SK-N-SH (cell line): Measurements from ENCODE around the gene TTC22. TPM values are rescaled to one million over a fixed set of nuclear protein-coding genes. Genes with fewer than 3 reads are reported as not detected.

Experiments used
- CTCF ChIA-PET: fragments of 300-600, 350-600 bp; formaldehyde crosslinking; extraction: SDS; loops from one replicate; lab custom pipeline; 2021; lab: Yijun Ruan, JAX
- POLR2A ChIA-PET: fragments of 350-600 bp; sonication (Branson Sonifier 250); formaldehyde crosslinking; extraction: SDS; loops from one replicate; lab custom pipeline; 2020; ENCODE audit warnings: antibody characterized with exemption, inconsistent platforms; lab: Yijun Ruan, JAX
- DNase-seq: peaks from one replicate; pipeline ENCODE4 v3.0.0; 2012
- H2AFZ ChIP-seq: fragments of 200-600 bp; sonication (generic); 2 replicates; pipeline ENCODE4 v1.8.1; 2016; ENCODE audit warnings: antibody characterized with exemption, mild to moderate bottlenecking, low read depth
- H3F3A ChIP-seq: fragments of 200-600 bp; sonication (generic); replicated peaks from 2 replicates; pipeline ENCODE3; 2016; ENCODE audit warnings: antibody characterized with exemption, mild to moderate bottlenecking; ENCODE audit not compliant: insufficient read depth
- H3K27ac ChIP-seq, 2 experiments: fragments of 200-500 bp in 1 of 2; fragments of 200-600 bp in 1 of 2; sonication (Bioruptor generic) in 1 of 2; sonication (generic), shearing (Covaris generic) in 1 of 2; 2 replicates each; pipeline versions ENCODE4 v1.5.1 to v1.6.1; 2014 to 2016; ENCODE audit warnings: low read depth in 2 of 2, inconsistent platforms in 1 of 2, low read length in 1 of 2, mild to moderate bottlenecking in 1 of 2, mixed read lengths in 1 of 2
- H3K27me3 ChIP-seq: fragments of 200-600 bp; sonication (generic), shearing (Covaris generic); 2 replicates; pipeline ENCODE4 v1.6.1; 2016; ENCODE audit warnings: mixed run types; ENCODE audit not compliant: insufficient read depth
- H3K36me3 ChIP-seq, 2 experiments: fragments of 200-500 bp in 1 of 2; fragments of 200-600 bp in 1 of 2; sonication (Bioruptor generic) in 1 of 2; sonication (generic) in 1 of 2; replicated peaks in 1 of 2; 2 replicates each; pipeline versions ENCODE3 to v1.5.1; 2014 to 2016; ENCODE audit warnings: low read length in 1 of 2, mild to moderate bottlenecking in 1 of 2; ENCODE audit not compliant: insufficient read depth in 2 of 2, control insufficient read depth in 1 of 2
- H3K4me1 ChIP-seq, 2 experiments: fragments of 200-500 bp in 1 of 2; fragments of 200-600 bp in 1 of 2; sonication (Bioruptor generic) in 1 of 2; sonication (generic), shearing (Covaris generic) in 1 of 2; 2 replicates each; pipeline versions ENCODE4 v1.5.1 to v1.6.1; 2014 to 2016; ENCODE audit warnings: low read depth in 1 of 2, low read length in 1 of 2, mixed run types in 1 of 2; ENCODE audit not compliant: insufficient read depth in 2 of 2, control insufficient read depth in 1 of 2
- H3K4me2 ChIP-seq: fragments of 200-600 bp; sonication (generic), shearing (Covaris generic); 2 replicates; pipeline ENCODE4 v1.6.1; 2017; ENCODE audit warnings: mixed run types
- H3K4me3 ChIP-seq, 2 experiments: fragments of 200-500 bp in 1 of 2; fragments of 200-600 bp in 1 of 2; sonication (Bioruptor generic) in 1 of 2; sonication (generic), shearing (Covaris generic) in 1 of 2; 2 replicates each; pipeline versions ENCODE4 v1.5.1 to v1.8.1; 2014 to 2016; ENCODE audit warnings: low read depth in 2 of 2, inconsistent platforms in 1 of 2, low read length in 1 of 2, mild to moderate bottlenecking in 1 of 2, mixed read lengths in 1 of 2, moderate library complexity in 1 of 2
- H3K79me2 ChIP-seq: fragments of 200-600 bp; sonication (generic); 2 replicates; pipeline ENCODE4 v1.8.1; 2017; ENCODE audit warnings: mild to moderate bottlenecking; ENCODE audit not compliant: insufficient read depth
- H3K9ac ChIP-seq: fragments of 200-600 bp; sonication (generic); 2 replicates; pipeline ENCODE4 v1.6.1; 2017; ENCODE audit warnings: mixed run types
- H3K9me2 ChIP-seq: fragments of 200-600 bp; sonication (generic); 2 replicates; pipeline ENCODE4 v1.6.1; 2017; ENCODE audit warnings: mixed run types
- H3K9me3 ChIP-seq: fragments of 200-600 bp; sonication (generic); 2 replicates; pipeline ENCODE4 v1.6.1; 2017; ENCODE audit warnings: mixed run types, mild to moderate bottlenecking, moderate library complexity
- H4K20me1 ChIP-seq: fragments of 200-600 bp; sonication (generic); 2 replicates; pipeline ENCODE4 v1.6.1; 2017; ENCODE audit warnings: mild to moderate bottlenecking, mixed run types; ENCODE audit not compliant: insufficient read depth
- CHD2 ChIP-seq: fragments of 150-350 bp; IDR thresholded peaks from 2 replicates; pipeline ENCODE4 v1.6.1; 2018; ENCODE audit warnings: low read length; ENCODE audit not compliant: partially characterized antibody
- EZH2phosphoT487 ChIP-seq: fragments of 200-600 bp; sonication (generic); IDR thresholded peaks from 2 replicates; pipeline ENCODE4 v1.6.1; 2017; ENCODE audit warnings: low read depth, mixed run types, mild to moderate bottlenecking, antibody characterized with exemption, moderate library complexity, borderline replicate concordance
- FOSL2 ChIP-seq: IDR thresholded peaks from 2 replicates; pipeline ENCODE4 v1.4.0; 2012; ENCODE audit warnings: low read depth, mild to moderate bottlenecking, moderate library complexity, borderline replicate concordance
- FOXJ3 ChIP-seq: sonication (generic); formaldehyde crosslinking; IDR thresholded peaks from 2 replicates; pipeline ENCODE4 v1.5.1; 2020; ENCODE audit warnings: mild to moderate bottlenecking, missing genetic modification reagents
- FOXM1 ChIP-seq: IDR thresholded peaks from 2 replicates; pipeline ENCODE4 v1.4.0; 2012; ENCODE audit warnings: low read depth, mild to moderate bottlenecking
- GABPA ChIP-seq: IDR thresholded peaks from 2 replicates; pipeline ENCODE4 v1.4.0; 2012; ENCODE audit warnings: low read depth, mild to moderate bottlenecking
- GATA2 ChIP-seq: sonication (generic); formaldehyde crosslinking; IDR thresholded peaks from 2 replicates; pipeline ENCODE4 v1.5.0; 2020; ENCODE audit warnings: mild to moderate bottlenecking, missing genetic modification reagents
- MEF2A ChIP-seq: IDR thresholded peaks from 2 replicates; pipeline ENCODE4 v1.4.0; 2012; ENCODE audit warnings: low read depth, borderline replicate concordance
- NFIC ChIP-seq: IDR thresholded peaks from 2 replicates; pipeline ENCODE4 v1.4.0; 2012; ENCODE audit warnings: borderline replicate concordance
- NRF1 ChIP-seq: IDR thresholded peaks from 2 replicates; pipeline ENCODE4 v1.6.1; 2012; ENCODE audit warnings: low read depth, mild to moderate bottlenecking, low read length
- POLR2AphosphoS5 ChIP-seq: IDR thresholded peaks from 2 replicates; pipeline ENCODE4 v1.6.1; 2012; ENCODE audit warnings: low read depth, low read length
- RFX5 ChIP-seq: IDR thresholded peaks from 2 replicates; pipeline ENCODE4 v1.6.1; 2012; ENCODE audit warnings: mild to moderate bottlenecking, improper control_type of control experiment, low read length
- RXRA ChIP-seq: IDR thresholded peaks from 2 replicates; pipeline ENCODE4 v1.4.0; 2012; ENCODE audit warnings: low read depth, mild to moderate bottlenecking, borderline replicate concordance
- SIN3A ChIP-seq: IDR thresholded peaks from 2 replicates; pipeline ENCODE4 v1.6.1; 2012; ENCODE audit warnings: low read depth, mild to moderate bottlenecking, low read length, moderate library complexity, borderline replicate concordance
- TCF12 ChIP-seq: IDR thresholded peaks from 2 replicates; pipeline ENCODE4 v1.4.0; 2012
- TEAD4 ChIP-seq: IDR thresholded peaks from 2 replicates; pipeline ENCODE4 v1.4.0; 2012; ENCODE audit warnings: mild to moderate bottlenecking, borderline replicate concordance; ENCODE audit not compliant: insufficient read depth
- YY1 ChIP-seq: IDR thresholded peaks from 2 replicates; pipeline ENCODE4 v1.4.0; 2012; ENCODE audit warnings: low read depth, mild to moderate bottlenecking
- whole genome bisulfite sequencing: methylation state at CpG from one replicate; pipeline ENCODE4 v1.1.6; 2017; ENCODE audit warnings: low lambda C conversion rate; 5-methylcytosine and 5-hydroxymethylcytosine counted together
- polyA plus RNA-seq, 3 experiments: library from polyadenylated mRNA; depleted of rRNA; stranded (reverse); fragments of >200 nt; gene quantifications; 2 replicates each; pipeline ENCODE4 v1.2.3, GENCODE V29; 2012
- TF ChIP-seq, protein P1 (sequence below): IDR thresholded peaks from 2 replicates; pipeline ENCODE4 v1.4.0; 2012; ENCODE audit warnings: low read depth
- TF ChIP-seq, protein P2 (sequence below): IDR thresholded peaks from 2 replicates; pipeline ENCODE4 v1.4.0; 2012; ENCODE audit warnings: low read depth, borderline replicate concordance
- TF ChIP-seq, protein P3 (sequence below): fragments of 150-350 bp; IDR thresholded peaks from 2 replicates; pipeline ENCODE4 v1.6.1; 2016; ENCODE audit warnings: mild to moderate bottlenecking, low read depth, low read length

Gene TTC22
- polyA plus RNA-seq, 1 of the 3 experiments (the other 2 are of a cell fraction), result not detected

DNA sequence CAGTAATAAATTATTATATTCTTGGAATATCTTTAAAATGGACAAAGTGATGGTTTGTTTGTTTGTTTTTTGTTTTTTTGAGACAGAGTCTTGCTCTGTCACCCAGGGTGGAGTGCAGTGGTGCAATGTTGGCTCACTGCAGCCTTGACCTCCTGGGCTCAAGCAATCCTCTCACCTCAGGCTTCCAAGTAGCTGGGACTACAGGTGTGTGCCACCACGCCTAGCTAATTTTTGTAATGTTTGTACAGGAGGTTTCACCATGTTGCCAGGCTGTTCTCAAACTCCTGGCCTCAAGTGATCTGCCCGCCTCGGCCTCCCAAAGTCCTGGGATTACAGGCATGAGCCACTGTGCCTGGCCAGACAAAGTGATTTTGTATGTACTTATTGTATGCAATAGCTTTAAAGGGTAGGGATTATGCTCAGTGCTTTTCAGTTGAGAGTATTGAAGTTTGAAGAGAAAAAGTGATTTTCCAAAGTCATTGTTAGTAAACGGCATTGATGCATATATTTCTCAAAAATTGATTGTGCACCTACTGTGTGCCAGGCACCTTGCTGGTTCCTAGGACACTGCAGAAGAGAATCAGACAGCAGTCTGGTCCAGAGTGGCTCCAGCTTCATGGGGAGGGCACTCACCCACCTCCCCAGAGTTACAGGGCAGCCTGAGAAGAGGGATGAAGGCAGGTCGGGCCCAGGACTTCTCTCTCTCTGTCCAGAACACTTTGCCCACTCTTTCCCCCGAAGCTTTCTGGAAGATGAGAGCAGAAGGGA, 34.2 kb upstream of the TTC22 start:
- Histone ChIP-seq H3K4me2 (no peak overlapping the region), H3K9me3 (peaks cover 12% of the 10 kb centered on the region; the same call in 1 of the 2 replicates), H3K79me2 (no peaks in the 10 kb centered on the region), H3K27ac (no peak overlapping the region), H3K9ac (no peak overlapping the region), H3K4me1 (no peaks in the 10 kb centered on the region), H2AFZ (no peak overlapping the region), H3K9me2 (no peaks in the 10 kb centered on the region), H3F3A (no peaks in the 10 kb centered on the region), H3K36me3 (no peaks in the 10 kb centered on the region), H3K27me3 (no peaks in the 10 kb centered on the region), H4K20me1 (no peaks in the 10 kb centered on the region), H3K4me3 (no peak overlapping the region)
- ChIA-PET POLR2A (no interaction called here), CTCF (no interaction called here)
- WGBS, result 68% methylated on average over 6 of the region's 6 CpGs
- TF ChIP-seq NRF1, result no peak
- no peak for TF ChIP-seq RXRA
- no peak for TF ChIP-seq EZH2phosphoT487
- TF ChIP-seq GABPA, result no peak
- no peak for DNase-seq

DNA sequence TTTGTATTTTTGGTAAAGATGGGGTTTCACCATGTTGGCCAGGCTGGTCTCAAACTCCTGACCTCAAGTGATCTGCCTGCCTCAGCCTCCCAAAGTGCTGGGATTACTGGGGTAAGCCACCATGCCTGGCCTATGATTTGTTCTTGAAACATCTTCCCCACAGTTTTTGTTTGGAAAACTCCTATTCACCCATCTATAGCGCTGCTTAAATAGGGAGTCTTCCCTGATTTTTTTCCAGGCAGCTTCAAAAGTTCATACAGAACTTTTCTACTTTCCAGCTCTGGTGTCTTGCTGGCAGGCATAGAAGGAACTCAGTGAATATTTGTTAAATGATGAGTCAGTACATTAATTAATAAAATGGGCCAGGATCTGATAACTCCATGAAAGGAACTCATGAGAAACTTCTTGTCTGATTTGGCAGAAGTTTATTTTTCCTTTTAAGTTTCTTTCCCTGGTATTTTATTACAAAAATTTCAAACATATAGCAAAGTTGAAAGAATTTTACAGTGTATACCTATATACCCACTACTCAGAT, 33.0 kb upstream of the TTC22 start:
- WGBS, result 89% methylated on average over 1 of the region's 1 CpG
- Histone ChIP-seq H3F3A (no peaks in the 10 kb centered on the region), H3K9ac (no peak overlapping the region), H2AFZ (no peak overlapping the region), H3K79me2 (no peaks in the 10 kb centered on the region), H3K4me2 (no peak overlapping the region), H3K4me1 (no peaks in the 10 kb centered on the region), H3K27me3 (no peaks in the 10 kb centered on the region), H3K9me2 (no peaks in the 10 kb centered on the region), H3K36me3 (no peaks in the 10 kb centered on the region), H4K20me1 (no peaks in the 10 kb centered on the region), H3K9me3 (peaks cover 12% of the 10 kb centered on the region; the same call in 1 of the 2 replicates), H3K4me3 (no peak overlapping the region), H3K27ac (peak overlapping the region in 1 of 2 experiments; percentile 38; a peak in 1 of 4 replicates)
- CTCF ChIA-PET, result no interaction called here
- TF ChIP-seq MEF2A (no peak), FOXM1 (no peak), TEAD4 (no peak), GATA2 (CRISPR knock-in tag) (no peak), NRF1 (no peak), FOSL2 (no peak), POLR2AphosphoS5 (no peak), SIN3A (no peak), FOXJ3 (CRISPR knock-in tag) (no peak), RXRA (no peak), YY1 (no peak), RFX5 (no peak), GABPA (no peak), CHD2 (no peak), NFIC (no peak), TCF12 (no peak)
- TF ChIP-seq, protein P1, sequence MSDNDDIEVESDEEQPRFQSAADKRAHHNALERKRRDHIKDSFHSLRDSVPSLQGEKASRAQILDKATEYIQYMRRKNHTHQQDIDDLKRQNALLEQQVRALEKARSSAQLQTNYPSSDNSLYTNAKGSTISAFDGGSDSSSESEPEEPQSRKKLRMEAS, result no peak
- TF ChIP-seq, protein P2, sequence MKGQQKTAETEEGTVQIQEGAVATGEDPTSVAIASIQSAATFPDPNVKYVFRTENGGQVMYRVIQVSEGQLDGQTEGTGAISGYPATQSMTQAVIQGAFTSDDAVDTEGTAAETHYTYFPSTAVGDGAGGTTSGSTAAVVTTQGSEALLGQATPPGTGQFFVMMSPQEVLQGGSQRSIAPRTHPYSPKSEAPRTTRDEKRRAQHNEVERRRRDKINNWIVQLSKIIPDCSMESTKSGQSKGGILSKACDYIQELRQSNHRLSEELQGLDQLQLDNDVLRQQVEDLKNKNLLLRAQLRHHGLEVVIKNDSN, result no peak
- TF ChIP-seq, protein P3, sequence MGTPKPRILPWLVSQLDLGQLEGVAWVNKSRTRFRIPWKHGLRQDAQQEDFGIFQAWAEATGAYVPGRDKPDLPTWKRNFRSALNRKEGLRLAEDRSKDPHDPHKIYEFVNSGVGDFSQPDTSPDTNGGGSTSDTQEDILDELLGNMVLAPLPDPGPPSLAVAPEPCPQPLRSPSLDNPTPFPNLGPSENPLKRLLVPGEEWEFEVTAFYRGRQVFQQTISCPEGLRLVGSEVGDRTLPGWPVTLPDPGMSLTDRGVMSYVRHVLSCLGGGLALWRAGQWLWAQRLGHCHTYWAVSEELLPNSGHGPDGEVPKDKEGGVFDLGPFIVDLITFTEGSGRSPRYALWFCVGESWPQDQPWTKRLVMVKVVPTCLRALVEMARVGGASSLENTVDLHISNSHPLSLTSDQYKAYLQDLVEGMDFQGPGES, result no peak
- no peak for DNase-seq
- POLR2A ChIA-PET, result no interaction called here
